NCI-H526 (cell line): Measurements from ENCODE around the gene NYNRIN.
A peak's percentile ranks its signal among the peaks of the same experiment; 100 is the strongest.
"Not testable (repeated sequence)": the region's sequence is repeated elsewhere in the genome, so short reads cannot be mapped to it uniquely, and the experiment has no call there.

ENCODE experiments used
- DNase-seq, 2 experiments: peaks; one replicate each; lab custom pipeline; 2025; lab: John Stamatoyannopoulos, UW

Gene NYNRIN

GRCh38 chr14:24398653-24399446, at the start of gene NYNRIN:
TSS of gene NYNRIN (plus strand) at chr14:24399003. CDS start at chr14:24399247, 244 bp downstream.
- peak in 1 of 2 experiments; percentile 59 for DNase-seq

DNA sequence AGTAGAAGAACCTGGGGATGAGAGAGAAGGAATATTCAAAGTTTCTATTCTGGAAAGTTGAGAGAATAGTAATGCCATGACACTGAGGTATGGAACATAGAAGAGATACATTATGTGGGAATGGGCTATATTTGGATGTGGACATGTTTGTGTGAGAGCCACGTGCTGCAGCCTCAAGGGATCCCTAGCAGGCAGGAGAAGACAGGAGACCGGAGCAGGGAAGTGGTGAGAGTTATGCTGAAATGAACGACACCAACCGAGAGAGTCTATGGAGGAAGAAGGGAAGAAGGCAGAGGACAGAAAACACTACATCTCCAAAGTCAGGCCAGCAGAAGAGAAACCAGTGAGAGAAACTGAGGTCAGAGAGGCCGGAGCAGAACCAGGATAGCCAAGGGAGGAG, 49.1 kb upstream of the NYNRIN start:
- DNase-seq: no peak

GRCh38 chr14:24351517-24351916, 47.3 kb upstream of the NYNRIN start:
- peak in 1 of 2 experiments; percentile 49 for DNase-seq

DNA sequence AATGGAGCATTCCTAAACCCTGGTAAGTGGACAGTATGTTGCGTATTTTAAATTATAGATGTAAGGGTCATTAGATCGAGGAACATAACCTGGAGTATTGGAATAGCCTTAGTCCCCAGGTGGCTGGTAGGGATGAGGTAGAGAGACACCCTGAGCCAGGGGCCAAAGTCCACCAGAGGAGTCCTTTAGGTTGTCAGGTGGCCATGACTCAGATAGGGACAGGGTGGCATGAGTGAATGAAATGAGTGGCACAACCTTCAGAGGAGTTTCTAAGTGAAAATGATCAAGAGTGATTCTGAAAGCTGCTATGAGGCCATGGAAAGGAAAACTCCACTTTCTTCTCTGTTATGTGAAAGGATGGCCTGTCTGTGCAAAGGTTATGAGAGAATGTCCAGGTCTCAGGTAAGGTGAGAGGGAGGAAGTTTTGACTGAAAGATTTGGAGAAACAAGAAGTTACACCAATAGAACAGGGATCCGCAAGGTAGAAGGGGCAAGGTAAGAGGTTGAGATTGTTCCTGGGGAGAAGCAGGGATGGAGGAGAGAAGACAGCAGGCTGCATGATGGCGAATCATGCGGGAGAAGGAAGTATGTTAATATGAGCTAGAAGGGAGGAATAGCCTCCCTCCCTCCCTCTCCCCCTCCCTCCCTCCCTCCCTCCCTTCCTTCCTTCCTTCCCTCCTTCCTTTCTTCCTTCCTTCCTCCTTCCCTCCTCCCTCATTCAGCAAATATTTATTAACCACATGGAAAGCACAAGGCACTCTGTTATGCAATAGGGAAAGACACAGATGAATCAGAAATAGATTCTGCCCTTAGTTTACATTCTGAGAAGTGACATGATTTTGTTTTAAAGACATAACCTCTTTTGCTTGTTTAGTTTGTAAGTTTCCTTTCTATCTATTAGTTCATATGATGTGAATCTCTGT, 45.0 kb upstream of the NYNRIN start:
- no peak for DNase-seq

GRCh38 chr14:24354482-24354825, 44.3 kb upstream of the NYNRIN start:
- not testable (repeated sequence) for DNase-seq

- DNase-seq: no peak
Observed at GRCh38 chr14:24355009-24355408, 43.8 kb upstream of the NYNRIN start.

DNA sequence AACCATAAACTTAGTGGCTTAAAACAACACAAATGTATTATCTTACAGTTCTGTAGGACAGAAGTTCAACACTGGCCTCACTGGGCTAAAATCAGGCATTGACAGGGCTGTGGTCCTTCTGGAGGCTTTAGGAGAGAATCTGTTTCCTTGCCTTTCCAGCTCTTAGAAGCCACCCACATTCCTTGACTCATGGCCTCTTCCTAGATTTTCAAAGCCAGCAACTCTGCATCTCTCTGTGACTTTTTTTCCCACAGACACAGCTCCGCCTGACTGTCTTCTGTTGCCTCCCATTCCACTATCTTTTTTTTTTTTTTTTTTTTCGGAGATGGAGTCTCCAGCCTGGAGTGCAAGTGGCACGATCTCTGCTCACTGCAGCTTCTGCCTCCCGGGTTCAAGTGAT, 42.6 kb upstream of the NYNRIN start:
- DNase-seq: no peak

DNA sequence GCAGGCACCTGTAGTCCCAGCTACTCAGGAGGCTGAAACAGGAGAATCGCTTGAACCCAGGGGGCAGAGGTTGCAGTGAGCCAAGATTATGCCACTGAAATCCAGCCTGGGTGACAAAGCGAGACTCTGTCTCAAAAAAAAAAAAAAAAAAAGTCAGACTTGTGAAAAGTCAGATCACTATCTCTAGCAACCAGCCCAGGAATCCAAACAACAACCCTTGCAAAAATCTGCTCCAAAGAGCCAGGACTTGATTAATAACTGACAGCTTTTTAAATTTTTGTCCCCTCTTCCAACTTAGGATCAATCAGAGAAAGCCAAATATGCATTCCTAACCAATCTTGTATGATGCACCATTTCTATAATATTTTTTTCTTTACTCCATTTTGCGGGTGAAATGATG, 38.5 kb upstream of the NYNRIN start:
- no peak for DNase-seq

DNA sequence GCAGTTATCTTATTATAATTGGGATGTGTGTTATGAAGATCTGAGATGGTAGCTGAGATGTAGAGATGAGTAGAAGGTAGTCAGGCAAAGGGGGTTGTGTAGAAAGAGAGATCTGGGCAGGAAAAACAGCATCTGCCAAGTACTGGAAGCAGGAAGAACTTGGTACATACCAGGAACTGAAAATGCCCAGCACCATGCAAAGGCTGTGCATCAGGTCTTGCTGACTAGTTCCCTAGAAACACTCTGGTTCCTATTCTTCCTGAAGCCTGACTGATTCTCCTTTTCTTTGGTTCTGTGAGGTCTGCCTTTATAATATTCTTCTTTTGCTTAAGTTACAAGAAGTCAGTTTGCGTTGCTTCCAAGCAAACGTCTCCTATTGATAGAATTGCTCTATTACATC, 37.5 kb upstream of the NYNRIN start:
- DNase-seq: no peak

- DNase-seq: no peak
Observed at GRCh38 chr14:24362241-24362960, 36.4 kb upstream of the NYNRIN start.

GRCh38 chr14:24363401-24363800, 35.4 kb upstream of the NYNRIN start:
- no peak for DNase-seq

- no peak for DNase-seq
Observed at GRCh38 chr14:24364841-24365240, 34.0 kb upstream of the NYNRIN start.

GRCh38 chr14:24365600-24366412, 33.0 kb upstream of the NYNRIN start:
- peak; percentile 75 to 96 for DNase-seq

DNA sequence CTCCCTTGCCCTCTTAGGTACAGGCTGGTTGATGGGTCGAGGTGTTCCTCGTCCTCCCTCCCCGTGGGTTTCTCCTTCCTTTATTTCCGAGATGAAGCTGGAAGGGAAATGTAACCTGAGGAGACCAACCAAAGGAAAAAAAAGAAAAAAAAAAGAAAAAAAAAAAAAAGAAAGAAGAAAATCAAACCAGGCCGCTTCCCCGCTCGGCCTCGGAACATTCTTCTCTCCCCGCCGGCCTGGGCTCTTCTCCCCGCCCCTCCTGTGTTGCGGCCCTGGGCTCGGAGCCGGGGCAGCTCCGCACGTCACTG, 32.4 kb upstream of the NYNRIN start:
- DNase-seq: no peak

GRCh38 chr14:24366721-24367513, 31.9 kb upstream of the NYNRIN start:
- peak; percentile 99 for DNase-seq

GRCh38 chr14:24367514-24368211, 31.1 kb upstream of the NYNRIN start, which contains the start of gene NFATC4:
TSS of gene NFATC4 (plus strand) at chr14:24368184. CDS start at chr14:24368341, 157 bp downstream.
- DNase-seq: peak; percentile 85 to 94

GRCh38 chr14:24368212-24368561, 30.6 kb upstream of the NYNRIN start:
- DNase-seq: no peak

DNA sequence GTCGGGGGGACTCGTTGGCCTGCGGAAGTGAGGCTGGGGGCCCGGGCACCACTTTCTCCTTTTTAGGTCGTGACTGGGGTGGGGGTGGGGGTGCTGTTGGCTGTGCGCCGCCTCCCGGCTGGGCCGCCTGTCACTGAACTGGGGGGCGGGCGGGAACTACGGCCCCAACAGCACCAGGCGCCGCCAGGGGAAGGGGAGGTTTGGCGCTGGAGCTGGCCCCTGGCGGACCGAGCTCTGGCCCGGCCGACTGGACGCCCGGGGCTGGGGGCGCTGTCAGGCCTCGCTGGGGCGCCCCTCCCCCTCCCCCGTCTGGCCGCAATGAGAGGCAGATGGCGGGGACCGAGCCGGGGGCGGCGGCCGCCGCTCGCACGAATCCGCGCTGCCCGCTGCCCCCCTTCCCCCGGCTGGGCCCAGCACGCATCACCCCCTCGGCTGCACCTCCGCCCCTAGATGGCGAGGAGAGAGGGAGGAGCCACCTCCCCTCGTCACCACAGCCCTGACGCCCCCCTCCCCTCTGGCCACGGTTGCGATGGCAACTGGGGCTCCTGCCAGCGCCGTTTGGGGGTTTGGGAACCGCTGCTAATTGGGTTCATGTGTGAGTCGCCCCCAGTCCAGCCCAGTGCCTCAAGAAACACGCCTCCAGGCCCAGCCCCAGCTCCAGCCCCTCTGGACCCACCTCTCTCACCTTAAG, 30.1 kb upstream of the NYNRIN start:
- peak; percentile 29 to 62 for DNase-seq

DNA sequence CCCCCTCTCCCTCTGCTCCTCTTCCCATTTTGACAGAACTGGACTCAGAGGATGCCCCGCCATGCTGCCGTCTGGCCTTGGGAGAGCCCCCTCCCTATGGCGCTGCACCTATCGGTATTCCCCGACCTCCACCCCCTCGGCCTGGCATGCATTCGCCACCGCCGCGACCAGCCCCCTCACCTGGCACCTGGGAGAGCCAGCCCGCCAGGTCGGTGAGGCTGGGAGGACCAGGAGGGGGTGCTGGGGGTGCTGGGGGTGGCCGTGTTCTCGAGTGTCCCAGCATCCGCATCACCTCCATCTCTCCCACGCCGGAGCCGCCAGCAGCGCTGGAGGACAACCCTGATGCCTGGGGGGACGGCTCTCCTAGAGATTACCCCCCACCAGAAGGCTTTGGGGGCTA, 29.3 kb upstream of the NYNRIN start:
- no peak for DNase-seq
